Measurements from ENCODE around the gene SFI1. TPM values are rescaled to one million over a fixed set of nuclear protein-coding genes. Genes with fewer than 3 reads are reported as not detected.

The SFI1 gene
- total RNA-seq, 1 donor from 2014 or later: 406 TPM

DNA sequence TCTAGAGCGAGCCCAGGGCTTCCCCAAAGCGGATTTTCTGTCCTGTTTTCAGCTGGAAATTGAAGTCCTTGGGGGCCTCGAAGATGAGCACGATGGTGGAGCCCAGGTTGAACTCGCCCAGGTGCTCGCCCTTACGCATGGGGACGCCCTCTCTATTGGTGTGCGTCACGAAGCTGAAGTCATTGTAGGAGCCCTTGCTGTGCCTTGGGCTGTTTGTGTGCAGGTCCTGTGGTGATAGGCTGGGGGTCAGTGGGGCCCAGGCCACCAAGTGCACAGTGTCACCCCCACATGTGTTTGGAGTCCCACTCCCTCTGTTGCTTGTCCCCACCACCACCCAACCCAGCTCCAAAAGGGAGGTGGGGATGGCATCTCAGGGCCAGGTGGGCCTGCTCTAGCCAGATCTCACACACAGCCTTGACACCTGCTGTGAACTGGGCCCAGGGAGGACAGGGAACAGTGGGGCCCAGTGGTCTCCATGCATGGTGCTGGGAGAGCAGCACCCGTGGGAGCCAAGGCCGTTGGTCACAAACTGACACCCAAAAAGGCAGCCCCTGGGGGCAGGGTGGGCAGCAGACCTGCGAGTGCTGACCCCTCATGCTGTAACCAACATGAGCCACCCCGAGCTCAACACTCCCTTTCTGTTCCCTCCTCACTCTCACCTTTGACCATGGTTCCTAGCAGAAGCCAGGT lies 123.4 kb downstream of the SFI1 start:
- intact Hi-C loops (cut with micrococcal nuclease): no loop called here
- Mint-ChIP-seq H3K36me3 (ENCODE audit: low read depth) (peaks cover 33% of the 10 kb centered on the region), H3K27ac (peak overlapping the region; percentile 48), H3K4me3 (no peak overlapping the region), H3K27me3 (ENCODE audit: insufficient read depth) (no peaks in the 10 kb centered on the region), H3K4me1 (ENCODE audit: low read depth) (peaks cover 19% of the 10 kb centered on the region), H3K9me3 (no peaks in the 10 kb centered on the region)
- DNase-seq (ENCODE audit: low spot score): no peak

DNA sequence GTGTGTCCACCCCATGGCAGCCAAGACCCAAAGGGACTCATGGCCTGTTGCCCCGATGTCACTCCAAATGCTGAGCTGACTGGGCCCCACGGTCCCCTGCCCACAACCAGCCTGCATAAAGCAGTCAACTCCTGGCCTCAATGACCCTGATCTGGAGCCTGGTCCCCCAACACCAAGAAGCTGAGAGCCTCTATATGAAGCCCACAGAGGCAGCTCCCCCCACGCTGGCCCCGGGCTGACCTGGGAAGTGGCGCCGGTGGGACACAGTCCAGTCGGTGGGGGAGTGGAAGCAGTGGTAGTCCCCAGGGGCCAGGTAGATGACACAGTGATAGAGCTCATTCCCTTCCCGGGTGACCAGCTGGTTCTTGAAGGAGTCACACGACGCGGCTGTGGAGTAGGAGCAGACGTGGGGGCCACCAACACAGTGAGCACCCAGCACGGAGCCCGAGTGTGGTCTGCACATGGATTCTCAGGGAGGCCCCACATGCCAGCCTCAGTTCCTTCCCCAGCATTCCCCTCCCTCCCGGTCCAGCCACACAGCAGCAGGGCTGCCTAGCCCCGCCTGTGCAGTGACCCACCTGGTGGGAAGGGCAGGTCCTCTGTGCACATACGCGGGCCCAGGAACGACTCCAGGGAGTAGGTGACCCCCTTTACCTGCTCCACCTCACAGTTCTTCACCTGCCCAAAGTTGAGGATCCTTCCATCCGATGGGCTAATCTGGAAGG lies 124.6 kb downstream of the SFI1 start:
- no peaks in the 10 kb centered on the region for H3K9me3 Mint-ChIP-seq
- intact Hi-C loops (cut with micrococcal nuclease): no loop called here
- H3K36me3 Mint-ChIP-seq (ENCODE audit: low read depth): peaks cover 25% of the 10 kb centered on the region
- no peaks in the 10 kb centered on the region for H3K27me3 Mint-ChIP-seq (ENCODE audit: insufficient read depth)
- peaks cover 13% of the 10 kb centered on the region for H3K4me1 Mint-ChIP-seq (ENCODE audit: low read depth)
- H3K27ac Mint-ChIP-seq: peak overlapping the region; percentile 48
- DNase-seq (ENCODE audit: low spot score): no peak
- no peak overlapping the region for H3K4me3 Mint-ChIP-seq

DNA sequence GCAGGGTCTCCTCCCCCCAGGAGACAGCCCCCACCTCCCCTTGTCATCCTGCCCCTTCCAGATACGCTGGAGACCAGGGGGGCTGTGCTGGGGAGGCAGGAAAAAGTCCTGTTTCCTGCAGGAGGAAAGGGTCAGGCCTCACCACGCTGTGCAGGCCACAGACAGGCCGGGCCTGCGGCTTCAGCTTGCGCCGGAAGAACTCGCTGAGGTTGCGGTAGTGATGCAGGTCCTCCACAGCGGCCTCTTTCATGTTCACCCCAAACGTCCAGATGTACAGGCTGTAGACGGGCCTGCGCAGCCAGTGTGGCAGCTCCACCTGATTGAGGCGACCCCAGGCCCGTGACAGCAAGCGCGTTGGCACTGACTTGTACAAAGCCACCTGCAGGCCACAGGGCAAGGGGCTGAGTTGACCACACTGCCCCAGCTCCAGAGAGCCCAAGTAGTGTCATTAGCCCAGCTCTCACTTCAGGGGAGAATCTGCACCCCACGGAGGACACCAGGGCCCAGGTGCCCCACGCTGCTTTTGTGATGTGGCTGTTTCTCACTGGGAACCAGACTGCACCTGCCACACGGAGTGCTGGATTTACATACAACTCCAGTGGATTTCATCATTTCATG lies 125.3 kb downstream of the SFI1 start:
- H3K9me3 Mint-ChIP-seq: no peaks in the 10 kb centered on the region
- H3K27me3 Mint-ChIP-seq (ENCODE audit: insufficient read depth): no peaks in the 10 kb centered on the region
- no peak for DNase-seq (ENCODE audit: low spot score)
- H3K4me1 Mint-ChIP-seq (ENCODE audit: low read depth): peaks cover 12% of the 10 kb centered on the region
- intact Hi-C loops (cut with micrococcal nuclease): no loop called here
- H3K27ac Mint-ChIP-seq: no peak overlapping the region
- no peak overlapping the region for H3K4me3 Mint-ChIP-seq
- peaks cover 22% of the 10 kb centered on the region for H3K36me3 Mint-ChIP-seq (ENCODE audit: low read depth)

DNA sequence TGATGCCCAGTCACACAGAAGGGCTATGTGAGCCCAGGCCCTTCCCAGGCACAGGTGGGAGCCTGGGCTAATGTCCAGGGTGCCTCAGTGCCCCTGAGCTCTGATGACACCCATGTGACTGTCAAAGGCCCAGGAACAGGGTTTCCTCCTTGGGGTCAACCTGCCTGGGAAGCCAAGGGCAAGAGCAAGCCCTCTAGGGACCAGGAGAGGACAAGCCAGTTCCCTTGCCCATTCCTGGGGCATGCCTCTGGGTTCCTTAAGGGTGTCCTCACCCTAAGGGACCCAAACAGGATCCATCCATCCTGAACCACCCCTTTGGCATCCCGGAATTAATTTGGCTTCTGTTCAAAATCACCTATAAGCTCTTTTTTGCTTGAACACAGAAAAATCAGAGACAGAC lies 126.6 kb downstream of the SFI1 start:
- H3K36me3 Mint-ChIP-seq (ENCODE audit: low read depth): peaks cover 19% of the 10 kb centered on the region
- no peak overlapping the region for H3K27ac Mint-ChIP-seq
- no peak for DNase-seq (ENCODE audit: low spot score)
- H3K4me1 Mint-ChIP-seq (ENCODE audit: low read depth): peaks cover 21% of the 10 kb centered on the region
- no peak overlapping the region for H3K4me3 Mint-ChIP-seq
- H3K27me3 Mint-ChIP-seq (ENCODE audit: insufficient read depth): no peaks in the 10 kb centered on the region
- no peaks in the 10 kb centered on the region for H3K9me3 Mint-ChIP-seq
- intact Hi-C loops (cut with micrococcal nuclease): no loop called here

DNA sequence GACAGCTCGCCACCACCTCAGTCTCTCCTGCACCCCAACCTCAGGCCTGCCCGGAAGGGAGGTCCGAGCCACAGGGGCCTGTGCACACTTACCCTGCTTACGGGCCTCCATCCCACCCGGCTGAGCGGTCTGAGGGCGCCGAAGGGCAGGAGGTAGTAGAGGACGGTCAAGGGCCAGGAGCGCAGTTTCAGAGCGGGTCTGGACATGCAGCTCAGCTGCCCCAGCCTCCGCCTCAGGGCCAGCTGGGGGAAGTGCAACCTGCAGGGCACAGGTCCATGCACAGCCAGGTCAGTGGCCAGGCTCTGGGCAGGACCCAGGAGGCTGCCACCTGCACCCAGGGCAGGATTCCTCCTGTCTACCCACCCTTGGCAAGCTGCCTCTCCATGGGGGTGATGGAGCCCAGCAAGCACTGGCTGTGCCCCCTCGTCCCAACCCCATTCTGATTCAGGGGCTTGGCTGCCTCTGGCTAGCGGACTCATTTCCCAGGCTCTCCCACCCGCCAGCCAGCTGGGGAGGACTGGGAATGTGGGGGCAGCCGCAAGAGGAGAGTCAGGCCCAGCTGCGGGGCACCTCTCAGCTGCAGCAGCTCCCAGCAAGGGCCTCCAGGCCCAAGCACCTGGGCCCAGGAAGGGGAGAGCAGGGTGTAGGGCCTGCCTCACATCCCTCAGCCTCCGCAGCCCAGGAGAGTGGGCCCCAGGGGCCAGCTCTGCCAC lies 127.4 kb downstream of the SFI1 start:
- no peak for DNase-seq (ENCODE audit: low spot score)
- H3K4me1 Mint-ChIP-seq (ENCODE audit: low read depth): peaks cover 29% of the 10 kb centered on the region

DNA sequence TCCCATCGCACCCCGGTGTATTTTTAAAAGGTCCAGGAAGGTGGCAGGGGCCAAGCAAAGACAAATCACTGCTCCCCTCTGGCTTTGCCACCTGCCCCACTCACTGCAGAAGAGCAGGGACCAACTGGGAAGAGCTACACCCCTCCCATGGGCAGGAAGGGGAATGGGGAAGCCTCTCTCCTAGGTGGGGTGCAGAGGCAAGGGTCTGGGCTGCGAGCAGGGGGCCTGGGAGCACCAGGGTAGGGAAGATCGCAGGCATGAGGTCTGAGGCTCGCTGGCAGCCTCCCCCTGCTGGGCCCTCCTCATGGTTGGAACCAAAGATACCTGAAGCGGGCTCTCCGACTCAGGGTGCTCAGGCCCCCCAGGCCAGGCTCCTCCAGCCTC lies 128.9 kb downstream of the SFI1 start:
- H3K27me3 Mint-ChIP-seq (ENCODE audit: insufficient read depth): no peaks in the 10 kb centered on the region
- intact Hi-C loops (cut with micrococcal nuclease): no loop called here
- H3K4me1 Mint-ChIP-seq (ENCODE audit: low read depth): peaks cover 37% of the 10 kb centered on the region
- H3K4me3 Mint-ChIP-seq: no peak overlapping the region
- DNase-seq (ENCODE audit: low spot score): no peak
- H3K27ac Mint-ChIP-seq: no peak overlapping the region
- peaks cover 5% of the 10 kb centered on the region for H3K36me3 Mint-ChIP-seq (ENCODE audit: low read depth)
- no peaks in the 10 kb centered on the region for H3K9me3 Mint-ChIP-seq

More for the DNA sequence above, 127.4 kb downstream of the SFI1 start:
- no peaks in the 10 kb centered on the region for H3K9me3 Mint-ChIP-seq
- intact Hi-C loops (cut with micrococcal nuclease): no loop called here
- no peak overlapping the region for H3K27ac Mint-ChIP-seq
- H3K4me3 Mint-ChIP-seq: no peak overlapping the region
- peaks cover 15% of the 10 kb centered on the region for H3K36me3 Mint-ChIP-seq (ENCODE audit: low read depth)
- no peaks in the 10 kb centered on the region for H3K27me3 Mint-ChIP-seq (ENCODE audit: insufficient read depth)

DNA sequence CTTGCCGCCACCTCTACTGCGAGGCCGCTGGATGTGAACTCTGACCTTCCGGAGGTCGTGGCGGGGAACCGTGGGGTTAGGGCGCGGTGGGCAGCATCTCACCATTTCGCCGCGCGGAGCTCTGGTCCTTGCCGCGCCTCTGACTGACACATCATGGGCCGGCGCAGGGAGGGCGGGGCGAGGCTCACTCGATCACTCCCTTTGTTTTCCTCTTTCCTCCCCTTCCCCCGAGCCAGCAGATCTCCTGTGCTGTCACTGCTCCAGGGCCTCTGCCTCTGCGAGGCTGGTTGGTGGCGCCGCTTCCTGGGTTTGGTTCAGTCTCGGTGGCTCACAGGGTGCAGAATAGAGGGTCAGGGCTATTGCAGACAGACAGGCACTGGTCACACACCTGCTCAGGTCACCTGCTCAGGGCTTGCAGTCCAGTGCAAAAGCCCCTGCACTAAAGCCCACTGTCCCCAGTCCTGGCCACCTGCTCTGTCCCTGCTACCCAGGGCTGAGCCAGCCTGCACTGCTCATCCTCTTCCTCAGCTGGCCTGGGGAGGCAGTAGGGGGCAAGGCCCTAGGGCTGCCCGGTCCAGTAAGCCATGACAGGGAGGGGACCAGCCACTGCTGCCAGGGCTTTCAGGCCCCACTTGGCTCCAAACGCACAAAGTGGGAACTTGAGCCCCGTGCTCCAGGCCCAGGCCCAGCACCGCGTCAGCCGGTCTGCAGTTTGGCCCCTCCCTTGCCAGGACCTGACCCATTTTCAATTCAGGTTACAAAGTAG lies 129.5 kb downstream of the SFI1 start:
- Mint-ChIP-seq H3K9me3 (no peaks in the 10 kb centered on the region), H3K27me3 (ENCODE audit: insufficient read depth) (no peaks in the 10 kb centered on the region), H3K4me1 (ENCODE audit: low read depth) (peaks cover 37% of the 10 kb centered on the region), H3K4me3 (no peak overlapping the region), H3K27ac (peak overlapping the region; percentile 47), H3K36me3 (ENCODE audit: low read depth) (peaks cover 5% of the 10 kb centered on the region)
- intact Hi-C loops (cut with micrococcal nuclease): no loop called here
- no peak for DNase-seq (ENCODE audit: low spot score)

DNA sequence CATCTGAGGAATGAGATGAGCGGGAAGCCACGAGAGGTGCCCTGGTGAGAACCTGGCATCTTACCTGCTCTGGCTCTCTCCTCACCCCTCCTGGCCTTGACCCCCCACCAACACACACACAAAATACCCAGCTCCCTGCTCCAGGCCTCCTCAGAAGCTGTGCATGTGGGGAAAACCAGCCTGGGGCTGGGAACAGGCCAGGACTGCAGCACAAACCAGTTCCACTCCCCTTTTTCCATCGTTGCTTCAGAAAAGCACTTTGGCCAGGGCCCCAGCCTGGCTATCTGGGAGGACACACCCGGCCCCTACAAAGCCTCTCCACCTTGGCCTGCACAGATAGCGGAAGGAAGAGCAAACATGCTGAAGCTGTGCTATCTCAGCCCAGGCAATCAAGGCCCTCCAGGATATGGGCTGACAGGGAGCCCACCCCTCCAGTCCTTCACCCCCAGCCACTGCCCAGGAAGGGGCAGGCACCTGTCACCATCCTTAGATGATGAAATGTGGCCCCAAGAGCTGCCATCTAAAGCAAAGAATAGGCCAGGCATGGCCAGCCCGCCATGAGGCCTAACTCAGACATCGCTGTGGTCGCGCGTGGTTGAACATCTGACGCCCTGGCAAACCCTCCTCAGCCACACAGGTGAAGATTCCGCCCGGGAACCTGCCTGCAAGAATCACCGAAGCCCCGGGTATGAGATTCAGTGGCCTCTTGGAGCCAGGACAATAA lies 130.3 kb downstream of the SFI1 start:
- Mint-ChIP-seq H3K9me3 (no peaks in the 10 kb centered on the region), H3K27me3 (ENCODE audit: insufficient read depth) (no peaks in the 10 kb centered on the region), H3K4me1 (ENCODE audit: low read depth) (peaks cover 44% of the 10 kb centered on the region), H3K36me3 (ENCODE audit: low read depth) (peaks cover 5% of the 10 kb centered on the region), H3K4me3 (no peak overlapping the region), H3K27ac (peak overlapping the region; percentile 73)
- intact Hi-C loops (cut with micrococcal nuclease): no loop called here
- no peak for DNase-seq (ENCODE audit: low spot score)

DNA sequence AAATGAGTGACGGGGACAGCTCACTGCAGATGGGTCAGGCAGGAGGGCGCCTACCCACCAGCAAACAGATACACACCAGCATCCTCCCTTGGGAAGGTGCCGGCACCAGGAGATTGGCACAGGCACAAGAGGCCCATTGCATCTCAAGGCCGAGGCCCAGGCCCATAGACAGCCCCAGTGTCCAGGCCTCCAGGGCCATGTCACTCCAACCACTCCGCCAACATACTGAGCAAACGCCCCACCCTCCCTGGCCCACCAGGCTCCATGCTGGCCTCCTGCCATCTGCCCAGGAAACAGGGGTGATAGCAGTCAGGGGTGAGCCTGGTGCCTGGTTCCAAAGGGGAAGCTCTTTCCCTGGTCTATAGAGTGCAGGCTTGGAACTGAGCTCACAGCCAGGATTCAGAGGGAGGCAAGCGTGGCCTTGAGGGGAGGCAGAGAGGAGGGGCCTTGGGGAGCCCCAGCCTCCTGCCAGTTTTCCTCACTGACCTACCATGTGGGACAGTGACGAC lies 130.9 kb downstream of the SFI1 start:
- H3K27ac Mint-ChIP-seq: peak overlapping the region; percentile 85
- H3K4me3 Mint-ChIP-seq: no peak overlapping the region

DNA sequence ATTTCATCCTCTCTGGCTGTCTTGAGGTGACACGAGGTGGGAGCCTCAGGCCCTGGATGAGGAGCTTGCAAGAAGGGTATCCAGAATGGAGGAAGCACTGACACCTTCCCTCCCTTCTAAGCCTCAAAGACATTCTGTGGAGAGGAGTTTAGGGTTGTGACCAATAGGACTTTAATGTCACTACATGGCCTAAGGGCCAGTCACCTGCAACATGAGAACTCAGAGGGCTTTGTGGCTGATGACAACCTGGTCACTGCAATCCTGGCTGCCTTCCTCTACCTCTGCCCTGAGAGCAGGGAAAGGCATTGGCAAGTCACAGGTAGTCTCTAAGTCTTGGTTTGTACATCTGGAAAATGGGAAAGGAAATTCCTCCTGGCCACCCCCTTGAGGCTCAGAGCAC lies 132.0 kb downstream of the SFI1 start:
- DNase-seq (ENCODE audit: low spot score): no peak
- Mint-ChIP-seq H3K27ac (peak overlapping the region; percentile 85), H3K4me3 (peak overlapping the region; percentile 87), H3K4me1 (ENCODE audit: low read depth) (peaks cover 51% of the 10 kb centered on the region), H3K27me3 (ENCODE audit: insufficient read depth) (no peaks in the 10 kb centered on the region), H3K9me3 (no peaks in the 10 kb centered on the region), H3K36me3 (ENCODE audit: low read depth) (peaks cover 2% of the 10 kb centered on the region)
- intact Hi-C loops (cut with micrococcal nuclease): no loop called here

More for the DNA sequence above, 130.9 kb downstream of the SFI1 start:
- no peak for DNase-seq (ENCODE audit: low spot score)
- Mint-ChIP-seq H3K4me1 (ENCODE audit: low read depth) (peaks cover 51% of the 10 kb centered on the region), H3K9me3 (no peaks in the 10 kb centered on the region), H3K27me3 (ENCODE audit: insufficient read depth) (no peaks in the 10 kb centered on the region), H3K36me3 (ENCODE audit: low read depth) (peaks cover 2% of the 10 kb centered on the region)
- intact Hi-C loops (cut with micrococcal nuclease): no loop called here

DNA sequence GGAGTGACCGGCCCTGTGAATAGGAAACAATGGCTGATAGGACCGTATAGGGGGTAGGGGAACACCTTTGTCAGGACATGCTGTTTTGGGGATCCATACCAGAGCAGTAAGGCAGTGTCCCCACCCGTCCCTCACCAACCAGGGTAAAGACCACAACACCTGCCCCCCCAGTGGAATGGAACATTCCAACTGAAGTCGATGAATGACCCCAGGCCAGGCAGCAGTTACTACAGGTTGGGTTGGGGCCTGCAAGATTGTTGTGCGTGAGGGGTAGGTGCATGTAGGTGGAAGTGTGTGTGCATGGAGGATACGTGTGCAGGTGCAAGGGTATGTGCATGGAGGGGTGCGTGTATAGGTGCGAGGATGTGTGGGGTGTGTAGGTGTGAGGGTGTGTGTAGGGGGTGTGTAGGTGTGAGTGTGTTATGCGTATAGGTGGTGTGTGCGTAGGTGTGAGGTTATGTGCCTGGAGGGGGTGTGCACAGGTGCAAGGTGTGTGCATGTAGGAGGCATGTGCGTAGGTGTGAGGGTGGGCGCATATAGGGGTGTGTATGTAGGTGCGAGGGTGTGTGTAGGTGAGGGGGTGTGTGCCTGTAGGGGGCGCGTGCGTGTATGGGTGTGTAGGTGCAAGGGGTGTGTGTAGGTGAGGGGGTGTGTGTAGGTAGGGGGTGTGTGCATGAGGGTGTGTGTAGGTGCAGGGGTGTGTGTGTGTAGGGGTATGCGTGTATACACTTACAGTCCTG lies 132.8 kb downstream of the SFI1 start:
- intact Hi-C loops (cut with micrococcal nuclease): no loop called here
- no peaks in the 10 kb centered on the region for H3K9me3 Mint-ChIP-seq
- peak overlapping the region; percentile 87 for H3K4me3 Mint-ChIP-seq
- DNase-seq (ENCODE audit: low spot score): no peak
- H3K4me1 Mint-ChIP-seq (ENCODE audit: low read depth): peaks cover 58% of the 10 kb centered on the region
- H3K27me3 Mint-ChIP-seq (ENCODE audit: insufficient read depth): no peaks in the 10 kb centered on the region
- peaks cover 3% of the 10 kb centered on the region for H3K36me3 Mint-ChIP-seq (ENCODE audit: low read depth)
- peak overlapping the region; percentile 88 for H3K27ac Mint-ChIP-seq

All from activated T-helper 1 cell treated with anti-CD3 and anti-CD28 coated beads, Interleukin-12 subunit alpha, Interleukin-12 subunit beta, Interleukin-2, Interleukin-4 antibody, amounts not matched to agents 30 ng/mL and 10 ng/mL and 1 ng/mL, durations not matched to agents 14 hours and 24 hours and 36 hours (primary cell).